K562 (cell line): ENCODE measurements around the gene DRC3. TPM values are rescaled to one million over a fixed set of nuclear protein-coding genes. Genes with fewer than 3 reads are reported as not detected.

Experiments used
- CBFA2T3 ChIP-seq: fragments of 450-650 bp; IDR thresholded peaks from 2 replicates; pipeline ENCODE4 v1.6.1; 2017
- CXXC5 ChIP-seq: fragments of 250-450 bp; sonication (Bioruptor Pico); IDR thresholded peaks from 2 replicates; pipeline ENCODE4 v1.8.0; 2022; ENCODE audit warnings: inconsistent platforms, mild to moderate bottlenecking, moderate library complexity
- MGA ChIP-seq: fragments of 450-650 bp; IDR thresholded peaks from 2 replicates; pipeline ENCODE4 v1.6.1; 2016; ENCODE audit warnings: mild to moderate bottlenecking, moderate library complexity
- MYBL2 ChIP-seq, 2 experiments: fragments of 450-650 bp in 1 of 2; sonication (generic) in 1 of 2; formaldehyde crosslinking in 1 of 2; IDR thresholded peaks; 2 replicates each; pipeline versions ENCODE4 v1.6.1 to v1.8.1; 2017 to 2022; ENCODE audit warnings: borderline replicate concordance in 1 of 2, inconsistent platforms in 1 of 2, low read depth in 1 of 2, mild to moderate bottlenecking in 1 of 2, missing genetic modification reagents in 1 of 2, moderate library complexity in 1 of 2
- ZFX ChIP-seq: sonication (generic); formaldehyde crosslinking; IDR thresholded peaks from 2 replicates; pipeline ENCODE4 v1.8.0; 2022; ENCODE audit warnings: mild to moderate bottlenecking, missing genetic modification reagents, moderate library complexity
- polyA plus RNA-seq, 8 experiments: library from polyadenylated mRNA; depleted of rRNA in 4 of 8; stranded (reverse) in 5 of 8; unstranded in 3 of 8; fragments of >200 nt; fragmentation: Nextera tagmentation in 2 of 8; fragmentation: Illumina TruSeq in 1 of 8; extraction: Ambion mirVana in 2 of 8; extraction: Trizol in 1 of 8; gene quantifications; 2 replicates each; pipeline versions ENCODE4 v1.2.1 to v1.2.3, GENCODE V29; 2011 to 2014; ENCODE audit warnings: inconsistent platforms in 1 of 8, missing spikeins in 1 of 8
- total RNA-seq, 7 experiments: library from RNA; depleted of rRNA in 6 of 7; stranded (reverse); fragments of >200 nt in 6 of 7; fragmentation: Illumina TruSeq in 2 of 7; extraction: Trizol in 2 of 7; gene quantifications; 2 replicates each; pipeline versions ENCODE4 v1.2.1 to v1.2.3, GENCODE V29; 2011 to 2021; ENCODE audit warnings: low replicate concordance in 1 of 7
- TF ChIP-seq, protein P1 (sequence below), 3 experiments: fragments of 200-800 bp in 1 of 3; fragments of 250-450 bp in 1 of 3; fragments of 450-650 bp in 1 of 3; sonication (Bioruptor Pico) in 1 of 3; sonication (Bioruptor generic) in 1 of 3; formaldehyde crosslinking in 1 of 3; IDR thresholded peaks; 2 replicates each; pipeline versions ENCODE4 v1.6.1 to v1.8.0; 2016 to 2022; ENCODE audit warnings: mild to moderate bottlenecking in 2 of 3, missing genetic modification characterization in 2 of 3, missing compliant biosample characterization in 1 of 3, moderate library complexity in 1 of 3
- TF ChIP-seq, protein P2 (sequence below): sonication (generic); formaldehyde crosslinking; IDR thresholded peaks from 2 replicates; pipeline ENCODE4 v1.5.0; 2020; ENCODE audit warnings: missing genetic modification reagents
- TF ChIP-seq, protein P3 (sequence below): sonication (generic); formaldehyde crosslinking; IDR thresholded peaks from 2 replicates; pipeline ENCODE4 v1.9.0; 2022; ENCODE audit warnings: mild to moderate bottlenecking, missing genetic modification reagents

Gene DRC3
- total and polyA plus RNA-seq, 9 of the 15 experiments (the other 6 are each of a cell fraction or from before 2014, with no cell fraction given) = 0.10 to 0.84 (median 0.30) TPM; not detected in 3

GRCh38 chr17:18042983-18043382, 70.3 kb downstream of the DRC3 start (continued):
- TF ChIP-seq, protein P1, sequence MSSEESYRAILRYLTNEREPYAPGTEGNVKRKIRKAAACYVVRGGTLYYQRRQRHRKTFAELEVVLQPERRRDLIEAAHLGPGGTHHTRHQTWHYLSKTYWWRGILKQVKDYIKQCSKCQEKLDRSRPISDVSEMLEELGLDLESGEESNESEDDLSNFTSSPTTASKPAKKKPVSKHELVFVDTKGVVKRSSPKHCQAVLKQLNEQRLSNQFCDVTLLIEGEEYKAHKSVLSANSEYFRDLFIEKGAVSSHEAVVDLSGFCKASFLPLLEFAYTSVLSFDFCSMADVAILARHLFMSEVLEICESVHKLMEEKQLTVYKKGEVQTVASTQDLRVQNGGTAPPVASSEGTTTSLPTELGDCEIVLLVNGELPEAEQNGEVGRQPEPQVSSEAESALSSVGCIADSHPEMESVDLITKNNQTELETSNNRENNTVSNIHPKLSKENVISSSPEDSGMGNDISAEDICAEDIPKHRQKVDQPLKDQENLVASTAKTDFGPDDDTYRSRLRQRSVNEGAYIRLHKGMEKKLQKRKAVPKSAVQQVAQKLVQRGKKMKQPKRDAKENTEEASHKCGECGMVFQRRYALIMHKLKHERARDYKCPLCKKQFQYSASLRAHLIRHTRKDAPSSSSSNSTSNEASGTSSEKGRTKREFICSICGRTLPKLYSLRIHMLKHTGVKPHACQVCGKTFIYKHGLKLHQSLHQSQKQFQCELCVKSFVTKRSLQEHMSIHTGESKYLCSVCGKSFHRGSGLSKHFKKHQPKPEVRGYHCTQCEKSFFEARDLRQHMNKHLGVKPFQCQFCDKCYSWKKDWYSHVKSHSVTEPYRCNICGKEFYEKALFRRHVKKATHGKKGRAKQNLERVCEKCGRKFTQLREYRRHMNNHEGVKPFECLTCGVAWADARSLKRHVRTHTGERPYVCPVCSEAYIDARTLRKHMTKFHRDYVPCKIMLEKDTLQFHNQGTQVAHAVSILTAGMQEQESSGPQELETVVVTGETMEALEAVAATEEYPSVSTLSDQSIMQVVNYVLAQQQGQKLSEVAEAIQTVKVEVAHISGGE (CRISPR knock-in tag; IDR thresholded peaks at IDR 0.05) = 0 out of 6 replicates have a peak, but pooled peaks of 1 of the 3 experiments have one; percentile 17
- TF ChIP-seq, protein P2, sequence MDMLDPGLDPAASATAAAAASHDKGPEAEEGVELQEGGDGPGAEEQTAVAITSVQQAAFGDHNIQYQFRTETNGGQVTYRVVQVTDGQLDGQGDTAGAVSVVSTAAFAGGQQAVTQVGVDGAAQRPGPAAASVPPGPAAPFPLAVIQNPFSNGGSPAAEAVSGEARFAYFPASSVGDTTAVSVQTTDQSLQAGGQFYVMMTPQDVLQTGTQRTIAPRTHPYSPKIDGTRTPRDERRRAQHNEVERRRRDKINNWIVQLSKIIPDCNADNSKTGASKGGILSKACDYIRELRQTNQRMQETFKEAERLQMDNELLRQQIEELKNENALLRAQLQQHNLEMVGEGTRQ (CRISPR knock-in tag) = 0 out of 2 replicates have a peak, but pooled peaks have one; percentile 6
- TF ChIP-seq ZFX (CRISPR knock-in tag) (no peak), MYBL2 (IDR thresholded peaks at IDR 0.05; ENCODE audit: low read depth) (peak; percentile 72), MYBL2 (CRISPR knock-in tag; IDR thresholded peaks at IDR 0.05; ENCODE audit: borderline replicate concordance) (no peak), MGA (peak; percentile 56), CXXC5 (CRISPR knock-in tag) (peak; percentile 53), CBFA2T3 (peak; percentile 40; the same call in 1 of the 2 replicates)
- TF ChIP-seq, protein P3, sequence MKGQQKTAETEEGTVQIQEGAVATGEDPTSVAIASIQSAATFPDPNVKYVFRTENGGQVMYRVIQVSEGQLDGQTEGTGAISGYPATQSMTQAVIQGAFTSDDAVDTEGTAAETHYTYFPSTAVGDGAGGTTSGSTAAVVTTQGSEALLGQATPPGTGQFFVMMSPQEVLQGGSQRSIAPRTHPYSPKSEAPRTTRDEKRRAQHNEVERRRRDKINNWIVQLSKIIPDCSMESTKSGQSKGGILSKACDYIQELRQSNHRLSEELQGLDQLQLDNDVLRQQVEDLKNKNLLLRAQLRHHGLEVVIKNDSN (CRISPR knock-in tag) = 0 out of 2 replicates have a peak, but pooled peaks have one; percentile 38
